Colon (tissue), 2 donors: ENCODE measurements around the gene MEF2C.
A peak's percentile ranks its signal among the peaks of the same experiment; 100 is the strongest.

Experiments
- FAIRE-seq: peaks from 2 replicates; lab custom pipeline; 2012; peaks lifted over from hg19 to GRCh38; lab: Jason Lieb, UNC
- donor health status: control.
- donor health status: control.

The MEF2C gene

DNA sequence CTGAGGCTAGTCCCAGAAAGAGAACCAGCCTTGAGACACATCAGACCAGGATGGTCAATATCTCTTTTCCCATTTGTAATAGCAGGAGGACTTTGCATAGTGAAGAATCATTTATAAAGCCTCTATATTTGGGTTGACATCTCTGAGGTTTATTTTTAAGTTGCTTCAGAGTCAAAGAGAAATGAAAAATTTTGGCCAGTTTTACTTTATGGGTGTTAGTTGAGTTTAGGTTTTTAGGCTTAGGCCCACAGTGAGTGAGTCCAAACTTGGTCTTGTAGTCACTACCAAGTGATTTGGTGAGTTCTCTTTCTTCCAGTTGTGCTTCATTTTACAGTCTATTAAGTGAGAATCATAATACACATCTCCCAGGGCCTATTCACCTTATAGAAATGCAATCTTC lies 5.3 kb upstream of the MEF2C start:
- FAIRE-seq, result no peak

DNA sequence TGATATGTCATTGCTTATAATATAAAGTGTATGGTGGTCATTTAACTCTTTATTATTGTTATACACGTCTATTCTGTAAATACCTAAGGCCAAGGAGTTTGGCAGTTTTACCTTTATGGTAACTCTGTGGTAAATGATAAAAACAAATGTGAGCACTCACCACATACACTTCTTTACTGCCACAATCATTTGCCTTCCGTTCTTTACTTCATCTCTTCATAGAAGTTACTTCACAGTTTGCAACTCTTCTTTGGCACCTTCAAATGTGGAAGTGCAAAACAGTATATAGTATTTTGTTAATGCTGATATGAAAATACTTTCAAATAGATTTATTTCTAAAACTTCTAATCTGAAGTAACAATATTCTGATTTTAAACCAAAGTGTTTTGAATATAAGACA lies 4.4 kb upstream of the MEF2C start:
- no peak for FAIRE-seq

DNA sequence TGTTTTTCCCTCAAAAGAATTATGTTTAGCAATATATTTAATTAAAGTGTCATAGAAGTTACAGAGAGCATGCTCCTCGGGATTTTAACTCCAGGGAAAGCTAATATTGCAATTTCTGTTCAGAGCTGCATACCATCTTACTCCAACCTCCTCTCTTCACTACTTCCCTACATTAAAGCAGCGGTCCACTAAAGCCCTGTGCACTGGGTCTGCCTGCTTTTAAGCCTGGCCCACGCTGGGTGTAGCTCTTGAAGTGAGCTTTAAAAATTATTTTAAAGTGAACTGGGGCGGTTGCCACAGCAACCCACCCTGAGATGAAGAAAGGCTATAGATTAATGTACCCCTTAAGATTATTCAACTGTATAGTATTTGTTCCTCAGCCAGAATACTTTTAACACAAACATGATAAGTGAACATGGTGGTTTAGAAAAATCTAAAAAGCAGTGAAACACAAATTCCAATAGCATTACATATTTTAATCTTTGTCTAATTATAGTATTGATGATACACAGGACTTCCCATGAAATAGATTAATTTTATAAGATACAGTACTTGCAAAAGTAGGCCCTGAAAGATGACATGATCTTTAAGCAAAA lies 3.9 kb upstream of the MEF2C start:
- no peak for FAIRE-seq

DNA sequence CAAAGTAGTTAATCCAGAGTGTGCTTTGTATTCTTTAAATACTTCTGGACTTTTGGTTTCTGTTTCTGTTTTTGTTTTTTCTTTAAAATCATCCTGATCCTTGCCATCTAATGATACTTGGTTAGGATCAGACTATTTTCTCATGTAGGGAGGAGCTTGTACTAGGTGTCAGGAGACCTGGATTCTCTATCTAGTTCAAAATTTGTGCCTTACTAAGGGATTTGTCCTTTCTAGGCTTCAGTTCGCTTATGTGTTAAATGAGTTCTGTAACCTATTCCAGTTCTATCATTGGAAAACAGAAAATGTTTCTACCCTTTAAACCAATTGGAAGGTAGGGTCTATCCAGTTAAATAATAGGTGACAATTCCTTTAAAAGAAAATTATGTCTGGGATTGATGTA lies 3.3 kb upstream of the MEF2C start:
- FAIRE-seq, result no peak

DNA sequence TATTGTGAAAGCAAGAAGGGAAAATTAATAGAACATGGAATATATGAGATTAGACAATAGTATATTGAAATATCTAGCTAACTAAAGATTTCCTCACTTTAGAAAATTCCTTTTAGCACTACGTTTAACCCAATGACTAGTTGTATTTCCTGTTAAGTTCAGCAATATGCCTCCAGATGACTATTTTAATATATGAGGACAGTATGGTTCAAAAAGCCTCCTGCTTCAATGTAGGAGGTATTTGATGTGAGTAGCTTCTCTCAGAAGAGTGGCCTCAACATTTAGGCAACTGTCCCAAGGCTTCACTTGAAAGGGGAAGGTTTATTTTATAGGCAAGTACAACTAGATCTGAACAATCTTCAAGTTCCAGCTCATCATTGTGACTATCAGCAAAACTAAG lies 2.0 kb upstream of the MEF2C start:
- no peak for FAIRE-seq

DNA sequence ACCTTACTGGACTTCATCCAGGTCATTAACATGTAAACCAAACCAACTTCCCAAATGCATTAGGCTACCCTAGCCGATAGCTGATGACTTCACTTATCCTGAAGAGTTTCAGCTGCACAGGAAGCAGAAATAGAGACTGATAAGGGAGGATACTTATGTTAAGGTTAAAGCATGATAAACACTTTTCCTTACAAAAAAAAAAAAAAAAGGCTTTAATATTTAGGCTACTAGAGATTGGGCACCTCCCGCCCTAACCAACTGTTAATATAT lies 1.6 kb upstream of the MEF2C start:
- FAIRE-seq, result no peak

DNA sequence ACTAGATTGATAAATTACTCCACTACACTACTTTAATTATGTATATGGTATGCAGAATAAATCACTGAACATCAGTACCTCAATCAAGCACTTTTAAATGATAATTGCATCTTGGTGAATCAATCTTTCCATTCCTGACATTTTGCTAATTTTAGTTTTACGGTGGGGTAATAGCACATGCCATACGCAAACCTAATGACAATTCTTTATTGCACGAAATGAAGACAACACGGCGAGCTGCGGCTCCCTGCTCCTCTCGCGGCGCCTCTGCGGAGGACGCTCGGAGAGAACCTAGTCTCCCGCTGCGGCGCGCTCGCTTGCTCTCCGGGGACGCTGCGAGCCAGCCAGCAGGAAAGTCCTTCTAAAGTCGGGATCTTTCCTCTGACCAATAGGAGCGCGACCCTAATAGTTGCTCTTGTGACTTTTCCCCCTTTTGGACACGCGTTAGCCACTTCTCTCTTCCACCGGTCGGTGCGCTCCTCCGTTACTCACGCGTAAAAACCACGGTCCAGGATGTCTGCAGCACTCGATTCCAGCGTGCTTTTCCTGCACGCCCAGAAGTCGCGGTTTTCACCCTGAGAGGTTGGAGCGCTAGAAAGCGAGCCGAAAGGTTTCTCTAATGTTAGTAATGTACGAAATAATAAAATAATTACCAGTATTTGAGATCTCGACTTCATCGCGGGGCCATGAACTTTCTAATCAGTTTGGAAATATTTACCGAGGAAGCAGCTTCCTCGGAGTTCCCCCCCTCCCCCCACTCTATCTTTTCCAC lies 1.0 kb upstream of the MEF2C start:
- FAIRE-seq, result no peak

DNA sequence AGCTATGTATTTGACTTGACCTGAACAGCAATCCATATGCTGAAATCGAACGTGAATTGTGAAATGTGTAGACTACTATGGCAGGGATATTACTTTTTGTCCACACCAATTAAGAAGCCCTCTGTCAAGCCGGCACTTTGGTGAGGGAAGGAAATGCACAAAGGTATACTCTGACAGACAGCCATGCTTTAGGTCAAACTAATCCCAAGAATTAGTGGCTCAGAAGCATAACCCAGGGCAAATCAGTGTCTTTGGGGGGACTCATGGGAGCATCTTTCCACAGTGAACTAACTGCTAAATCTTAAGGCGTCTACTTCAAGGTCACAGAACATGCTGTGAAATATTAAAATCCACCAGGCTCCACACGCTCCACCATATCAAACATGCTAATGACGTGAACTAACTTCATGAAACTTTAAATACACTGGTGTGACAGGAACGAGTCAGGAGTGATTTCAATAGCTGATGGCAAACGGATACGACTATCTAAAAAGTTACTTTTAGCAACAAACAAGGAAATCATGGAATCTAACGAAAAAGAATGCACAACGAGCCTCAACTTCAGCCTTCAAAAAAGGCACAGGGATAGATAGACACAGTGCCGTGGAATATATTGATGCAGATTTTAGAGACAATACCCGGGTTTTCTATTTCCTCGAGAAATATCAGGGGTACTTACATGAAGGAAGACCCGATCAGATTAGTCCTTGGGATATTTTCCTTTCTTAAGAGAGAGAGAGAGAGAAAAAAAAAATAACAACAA lies 527 bp downstream of the MEF2C start:
- no peak for FAIRE-seq

DNA sequence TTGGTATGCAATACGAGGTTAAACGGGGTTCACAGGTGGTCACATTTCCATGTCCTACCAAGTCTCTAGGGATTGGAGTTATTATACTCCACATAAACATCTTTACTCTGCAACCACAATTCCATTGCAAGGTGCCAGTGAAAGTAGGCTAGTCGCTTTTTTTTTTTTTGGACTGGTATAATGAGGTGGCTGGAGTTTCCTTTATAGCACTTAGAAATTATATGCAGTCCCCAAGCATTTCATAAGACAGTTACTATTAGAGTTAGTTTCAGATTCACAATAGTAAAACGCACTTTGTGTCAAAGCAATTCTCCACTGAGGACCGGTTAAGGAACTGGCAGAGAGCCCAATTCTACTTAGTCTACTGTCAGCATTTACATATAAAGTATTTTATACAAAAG lies 1.4 kb downstream of the MEF2C start:
- FAIRE-seq, result no peak

DNA sequence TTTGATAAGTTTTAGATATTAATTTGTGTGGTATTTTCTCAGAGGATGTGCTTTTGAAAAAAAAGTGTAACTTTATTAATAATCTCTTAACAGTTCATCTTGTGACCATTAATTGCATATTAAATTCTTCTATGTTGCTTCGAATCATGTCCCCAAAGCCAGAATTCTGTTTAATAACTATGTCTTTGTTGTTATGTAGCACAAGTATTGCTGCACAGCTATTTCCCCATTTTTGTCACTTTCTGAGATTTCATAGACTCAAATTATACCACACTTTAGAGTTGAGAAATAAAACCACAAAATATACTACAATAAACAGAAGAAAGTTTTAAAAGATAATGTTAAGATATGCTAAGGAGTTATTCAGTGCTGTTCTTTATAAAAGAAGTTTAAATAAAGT lies 2.8 kb downstream of the MEF2C start:
- no peak for FAIRE-seq

DNA sequence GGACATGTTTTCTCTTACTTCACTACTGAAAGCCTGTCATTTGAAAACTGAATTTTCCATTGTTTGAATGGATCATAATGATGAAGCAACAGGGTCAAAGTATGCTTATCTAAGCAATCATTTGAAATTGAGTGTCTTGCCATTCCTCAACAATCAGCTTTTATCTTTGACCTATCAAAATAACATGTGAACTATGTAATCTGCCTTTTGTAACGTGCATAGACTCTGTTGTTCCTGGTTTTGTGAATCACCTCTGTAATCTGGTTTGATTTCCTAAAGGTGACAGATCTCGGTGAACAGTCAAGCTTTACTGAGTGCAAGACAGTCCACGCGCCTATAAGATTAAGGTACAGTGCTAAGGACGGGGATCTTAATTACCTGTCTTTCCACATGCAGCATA lies 3.3 kb downstream of the MEF2C start:
- FAIRE-seq, result no peak

DNA sequence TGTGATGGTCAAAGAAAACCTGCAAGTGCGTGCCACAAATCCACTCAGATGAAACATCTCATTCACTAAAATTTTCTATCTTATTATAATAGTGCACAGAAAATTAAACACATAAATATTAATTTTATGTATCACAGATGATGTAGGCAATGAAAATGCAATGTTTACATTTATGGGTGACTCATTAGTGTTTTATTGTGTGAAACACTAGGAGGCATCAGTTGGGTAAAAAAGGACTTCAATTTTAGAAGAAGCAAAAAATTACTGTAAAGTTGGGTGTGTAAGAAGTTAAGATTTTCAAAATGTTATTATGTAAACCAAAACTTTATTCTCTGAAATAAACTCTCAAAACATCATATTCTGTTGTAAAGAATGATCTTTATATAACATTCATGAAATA lies 4.0 kb downstream of the MEF2C start:
- FAIRE-seq, result no peak

DNA sequence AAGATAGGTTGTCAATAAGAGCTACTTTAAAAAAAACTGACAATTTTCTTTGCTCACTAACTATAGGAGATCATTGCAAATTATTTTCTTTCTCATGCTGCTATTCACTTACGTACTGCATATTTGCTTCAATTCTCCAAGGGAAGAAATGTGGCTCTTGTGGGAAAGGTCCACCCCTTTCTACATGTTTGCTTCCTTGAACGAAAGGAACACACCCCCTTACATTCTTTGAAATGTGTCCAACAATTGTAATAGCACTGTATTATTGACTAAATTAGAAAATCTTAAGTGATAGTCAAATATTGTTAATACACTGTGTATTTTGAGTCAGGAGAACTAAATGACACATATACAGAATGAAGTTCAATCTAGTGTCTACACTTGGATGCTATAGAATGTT lies 5.2 kb downstream of the MEF2C start:
- no peak for FAIRE-seq

DNA sequence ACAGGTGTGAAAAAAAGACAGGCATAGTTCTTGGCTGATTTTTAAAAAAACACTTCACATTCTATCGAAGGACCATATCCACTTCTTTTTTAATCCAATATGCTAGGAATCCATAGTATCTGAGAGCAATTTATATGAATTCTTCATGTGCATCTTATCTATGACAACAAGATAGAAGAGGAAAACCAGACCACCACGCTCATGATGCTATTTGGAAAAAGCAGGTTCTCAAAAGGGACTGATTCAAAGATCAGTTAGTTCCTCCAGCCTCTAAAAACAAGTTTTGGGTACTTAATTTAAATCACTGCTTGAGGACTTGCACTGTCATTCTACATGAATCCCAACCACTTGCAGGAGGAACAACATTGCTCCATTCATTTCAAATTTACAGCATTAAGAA lies 6.3 kb downstream of the MEF2C start:
- FAIRE-seq, result no peak

DNA sequence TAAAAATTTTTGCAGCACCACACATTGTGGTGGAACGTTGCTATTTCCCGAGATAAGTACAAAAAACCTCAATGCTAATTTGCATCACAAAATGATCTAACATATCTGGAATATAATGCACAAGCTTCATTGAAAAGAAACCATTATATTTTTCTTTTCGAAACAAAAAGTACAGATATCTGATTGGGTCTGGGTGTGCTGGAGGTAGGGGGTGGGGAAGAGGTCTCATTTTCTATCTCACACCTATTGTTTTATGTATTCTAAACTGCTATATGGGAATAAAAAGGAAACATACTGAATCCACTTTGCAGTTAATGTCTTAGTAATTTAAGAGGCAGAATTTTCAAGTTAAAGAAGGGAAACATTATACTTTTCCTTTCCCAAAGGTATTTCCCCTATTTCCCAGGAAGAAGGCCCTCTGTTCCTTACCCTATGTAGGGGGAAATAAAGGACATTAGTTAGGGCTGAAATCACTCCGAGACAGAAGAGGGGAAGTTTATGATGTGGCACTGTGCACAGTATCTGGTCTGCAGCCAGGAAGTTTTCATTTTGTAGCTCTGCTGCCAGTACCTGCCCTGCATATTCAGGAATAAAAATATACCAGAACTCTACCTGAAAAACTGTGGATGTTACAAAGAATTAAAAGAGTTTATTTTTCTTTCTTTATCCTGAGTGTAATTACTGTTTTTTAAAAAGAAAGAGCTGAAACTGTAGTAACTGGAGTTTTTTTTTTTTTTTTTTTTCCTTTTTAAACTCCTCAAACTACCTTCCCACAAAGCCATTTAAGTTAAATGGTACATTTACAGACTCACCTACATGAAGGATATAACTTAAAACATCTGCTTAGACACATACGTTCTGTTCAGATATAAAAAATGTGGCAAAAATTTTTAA lies 7.4 kb downstream of the MEF2C start:
- no peak for FAIRE-seq

DNA sequence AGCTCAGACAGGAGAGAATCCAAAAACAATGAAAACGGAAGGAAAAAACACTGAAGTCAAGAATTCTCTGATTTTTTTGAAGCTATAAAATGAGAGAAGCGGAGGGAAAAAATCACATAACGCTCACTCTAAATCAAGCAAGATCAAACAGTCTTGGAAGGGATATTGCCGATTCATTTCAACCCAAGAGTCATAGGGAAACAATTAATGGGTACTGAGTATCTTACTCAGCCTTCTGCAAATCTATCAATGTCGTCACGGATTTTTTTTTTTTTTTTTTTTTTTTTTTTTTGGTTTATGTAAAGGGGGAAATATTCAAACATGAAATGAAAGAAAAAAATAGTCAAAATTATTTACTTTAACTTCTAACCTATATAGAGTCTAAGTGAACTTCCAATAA lies 9.5 kb downstream of the MEF2C start:
- FAIRE-seq, result peak; percentile 83

DNA sequence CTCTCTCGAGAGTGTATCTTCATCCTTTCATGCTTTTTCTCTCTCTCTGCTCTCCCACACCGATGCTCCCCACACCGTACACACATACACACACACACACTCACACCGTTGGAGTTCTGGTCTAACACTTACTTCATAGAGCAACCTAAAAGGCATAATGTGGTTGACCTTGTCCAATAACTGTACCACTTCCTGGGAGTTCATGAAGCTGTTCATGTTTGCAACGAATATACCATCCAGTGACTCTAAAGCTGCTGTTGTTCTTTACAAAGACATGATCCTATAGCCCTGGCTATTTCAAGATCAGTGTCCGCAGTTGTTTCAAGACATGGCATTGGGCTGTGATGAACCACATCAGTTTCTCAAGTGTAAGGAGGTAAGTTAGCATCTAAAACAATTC lies 10.0 kb downstream of the MEF2C start:
- no peak for FAIRE-seq

DNA sequence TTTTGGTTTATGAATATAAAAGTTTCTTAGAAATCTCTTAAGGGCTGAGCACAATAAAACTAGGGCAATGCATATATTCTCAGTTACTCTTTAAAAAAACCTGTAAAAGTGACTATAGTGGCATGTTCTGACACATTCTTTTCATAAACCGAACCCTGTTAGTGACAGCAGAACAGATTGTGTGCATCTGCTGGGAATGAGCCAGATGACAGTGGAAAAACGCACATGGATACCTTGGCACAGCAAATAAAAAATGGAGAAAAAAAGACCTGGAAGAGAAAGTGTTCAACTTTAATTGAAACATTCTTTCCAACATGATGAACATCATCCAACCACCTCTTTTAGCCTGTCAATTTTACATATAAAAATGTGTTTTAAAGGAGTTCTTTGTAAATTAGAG lies 12.7 kb downstream of the MEF2C start:
- FAIRE-seq, result no peak

DNA sequence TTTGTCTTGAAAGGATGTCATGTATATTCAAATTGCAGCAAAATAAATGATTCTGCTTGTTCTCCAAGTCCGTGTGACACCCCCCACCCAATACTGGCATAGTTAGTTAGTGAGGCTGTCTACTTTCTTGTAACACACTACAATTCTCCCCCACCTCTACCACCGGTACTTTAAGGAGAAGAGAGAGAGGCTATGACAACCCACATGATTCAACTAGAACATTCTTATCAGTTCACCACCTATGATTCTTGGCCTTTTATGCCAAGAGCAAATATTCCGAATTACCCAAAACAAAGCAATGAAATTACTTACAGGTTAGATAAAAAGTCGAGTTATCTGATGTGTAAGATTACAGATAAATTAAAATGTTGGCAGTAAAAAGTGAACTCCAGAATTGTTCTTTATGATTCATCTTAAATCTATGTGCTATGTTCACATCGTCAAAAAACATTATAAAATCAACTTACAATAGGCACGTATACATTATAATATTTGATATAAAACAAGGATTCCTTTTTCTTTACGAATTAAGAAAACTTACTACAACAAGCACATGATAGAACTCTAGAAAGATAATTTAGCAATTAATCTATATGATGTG lies 14.4 kb downstream of the MEF2C start:
- peak; percentile 45 for FAIRE-seq

DNA sequence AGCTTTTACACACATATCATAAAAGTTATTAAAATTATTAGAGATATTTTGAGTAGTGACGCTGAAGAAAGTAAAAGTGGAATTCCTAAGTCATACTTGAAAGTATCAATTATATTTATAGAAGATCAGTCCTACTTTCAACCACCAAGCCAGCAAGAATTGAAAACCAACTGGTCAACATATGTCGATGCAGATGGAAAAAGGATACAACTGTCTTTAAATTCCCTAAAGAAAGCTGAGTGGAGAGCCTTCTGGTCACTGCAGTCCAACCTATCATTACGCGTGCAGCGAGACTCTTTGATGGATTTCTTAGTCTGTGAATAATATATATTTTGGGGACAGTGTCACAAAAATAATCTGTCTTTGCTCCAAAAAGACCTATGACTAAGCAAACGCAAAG lies 15.3 kb downstream of the MEF2C start:
- no peak for FAIRE-seq

DNA sequence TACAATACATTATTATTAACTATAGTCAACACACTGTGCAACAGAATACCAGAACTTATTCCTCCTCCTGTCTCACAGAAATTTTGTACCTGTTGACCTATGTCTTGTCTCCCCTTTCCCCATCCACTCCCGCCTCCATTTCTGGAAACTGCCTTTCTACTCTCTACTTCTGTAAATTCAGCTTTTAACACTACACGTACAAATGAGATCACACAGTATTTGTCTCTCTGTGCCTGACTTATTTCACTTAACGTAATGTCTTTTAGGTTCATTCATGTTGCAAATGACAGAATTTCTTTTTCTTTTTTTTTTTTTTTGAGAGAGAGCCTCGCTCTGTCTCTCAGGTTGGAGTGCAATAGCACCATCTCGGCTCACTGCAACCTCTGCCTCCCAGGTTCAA lies 19.5 kb downstream of the MEF2C start:
- no peak for FAIRE-seq

DNA sequence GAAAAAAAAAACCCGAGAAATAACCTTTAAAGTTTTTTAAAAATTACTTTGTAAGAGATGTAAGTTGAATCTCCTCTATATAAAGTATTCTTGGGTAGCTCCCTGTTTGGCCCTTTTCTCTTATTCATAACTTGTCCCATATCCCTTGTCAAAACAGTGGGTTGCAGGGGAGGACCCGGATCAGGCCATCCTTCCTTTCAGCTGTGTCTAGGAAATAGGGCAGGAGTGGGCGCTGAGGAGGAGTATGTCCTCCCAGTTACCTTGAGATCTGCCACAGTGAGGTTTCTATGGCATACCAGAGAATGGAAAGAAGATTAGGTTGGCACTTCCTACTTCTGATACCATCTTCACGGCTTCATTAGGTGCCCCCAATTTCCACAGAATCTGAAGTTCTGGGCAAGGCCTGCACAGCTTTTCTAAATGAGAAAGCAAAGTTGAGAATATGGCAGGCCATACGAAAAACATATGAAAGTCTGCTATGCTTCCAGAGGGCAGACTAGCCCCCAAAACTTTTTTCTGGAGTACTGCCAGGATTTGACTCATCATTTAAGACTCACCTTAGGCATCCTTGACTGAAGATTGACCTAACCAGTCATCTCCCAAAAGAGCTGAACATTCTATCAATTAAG lies 20.3 kb downstream of the MEF2C start:
- FAIRE-seq, result no peak
